WTC11 (cell line): Measurements from ENCODE around the gene FBXL7. TPM values are rescaled to one million over a fixed set of nuclear protein-coding genes. Genes with fewer than 3 reads are reported as not detected.

Source experiments
- ATAC-seq: fragments of 200-7000 bp; cut with Tn5 transposase; 2 replicates; pipeline ENCODE4 v1.10.0; 2021; ENCODE audit warnings: mild to moderate bottlenecking, moderate library complexity
- CTCF ChIA-PET: fragments of 300-600 bp; sonication (Branson Sonifier 250); formaldehyde crosslinking; loops from one replicate; lab custom pipeline; 2021; ENCODE audit warnings: antibody characterized with exemption; lab: Charles Lee
- POLR2A ChIA-PET: fragments of 350-600 bp; sonication (Branson Sonifier 250); formaldehyde crosslinking; loops from one replicate; lab custom pipeline; 2021; ENCODE audit warnings: antibody characterized with exemption; lab: Charles Lee
- DNase-seq: peaks from one replicate; pipeline ENCODE4 v3.0.0; 2021; ENCODE audit warnings: low spot score
- H3K27ac Mint-ChIP-seq: 2 replicates; pipeline ENCODE4 v1.8.0; 2021; ENCODE audit warnings: mixed read lengths
- H3K27me3 Mint-ChIP-seq: 2 replicates; pipeline ENCODE4 v1.8.0; 2021; ENCODE audit warnings: low read depth, mild to moderate bottlenecking, moderate library complexity, mixed read lengths
- H3K36me3 Mint-ChIP-seq: 2 replicates; pipeline ENCODE4 v1.8.0; 2021; ENCODE audit warnings: mixed read lengths
- H3K4me1 Mint-ChIP-seq: 2 replicates; pipeline ENCODE4 v1.8.0; 2022; ENCODE audit warnings: mixed read lengths
- H3K4me3 Mint-ChIP-seq: 2 replicates; pipeline ENCODE4 v1.8.0; 2021; ENCODE audit warnings: mild to moderate bottlenecking, moderate library complexity, mixed read lengths
- H3K9me3 Mint-ChIP-seq: 2 replicates; pipeline ENCODE4 v1.8.0; 2021; ENCODE audit warnings: mixed read lengths
- ELF4 ChIP-seq: sonication (generic); formaldehyde crosslinking; IDR thresholded peaks from 2 replicates; pipeline ENCODE4 v1.8.1; 2022; ENCODE audit warnings: low read depth, mild to moderate bottlenecking, moderate library complexity, missing genetic modification reagents
- FOXP4 ChIP-seq: sonication (generic); formaldehyde crosslinking; IDR thresholded peaks from 2 replicates; pipeline ENCODE4 v1.8.0; 2022; ENCODE audit warnings: mild to moderate bottlenecking, missing genetic modification reagents
- HMGXB4 ChIP-seq: sonication (generic); formaldehyde crosslinking; IDR thresholded peaks from 2 replicates; pipeline ENCODE4 v1.8.1; 2023; ENCODE audit warnings: mild to moderate bottlenecking, moderate library complexity, missing genetic modification reagents
- NFYB ChIP-seq: sonication (generic); formaldehyde crosslinking; conservative IDR thresholded peaks from 2 replicates; pipeline ENCODE4 v1.8.0; 2022; ENCODE audit warnings: low read depth, missing genetic modification reagents
- NR1H2 ChIP-seq: sonication (generic); formaldehyde crosslinking; IDR thresholded peaks from 2 replicates; pipeline ENCODE4 v1.9.0; 2021; ENCODE audit warnings: mild to moderate bottlenecking, moderate library complexity, missing genetic modification reagents
- NR2C2 ChIP-seq: sonication (generic); formaldehyde crosslinking; IDR thresholded peaks from 2 replicates; pipeline ENCODE4 v1.8.0; 2022; ENCODE audit warnings: mild to moderate bottlenecking, missing genetic modification reagents
- OVOL2 ChIP-seq: fragments of 250-450 bp; sonication (Bioruptor Pico); IDR thresholded peaks from 2 replicates; pipeline ENCODE4 v1.9.0; 2021; ENCODE audit warnings: mild to moderate bottlenecking, borderline replicate concordance
- SP1 ChIP-seq: sonication (generic); formaldehyde crosslinking; conservative IDR thresholded peaks from 2 replicates; pipeline ENCODE4 v1.8.1; 2022; ENCODE audit warnings: missing genetic modification reagents
- TEAD1 ChIP-seq: sonication (generic); formaldehyde crosslinking; IDR thresholded peaks from 2 replicates; pipeline ENCODE4 v1.8.0; 2022; ENCODE audit warnings: mild to moderate bottlenecking, missing genetic modification reagents
- TP53 ChIP-seq: sonication (generic); formaldehyde crosslinking; IDR thresholded peaks from 2 replicates; pipeline ENCODE4 v1.8.1; 2023; ENCODE audit warnings: mild to moderate bottlenecking, missing genetic modification reagents
- ZNF416 ChIP-seq: fragments of 250-450 bp; sonication (Bioruptor Pico); IDR thresholded peaks from 2 replicates; pipeline ENCODE4 v1.9.0; 2021; ENCODE audit warnings: mild to moderate bottlenecking, inconsistent platforms
- ZNF671 ChIP-seq: fragments of 250-450 bp; sonication (Bioruptor Pico); IDR thresholded peaks from 2 replicates; pipeline ENCODE4 v1.8.0; 2021; ENCODE audit warnings: mild to moderate bottlenecking
- total RNA-seq: library from RNA; stranded (reverse); gene quantifications from 3 replicates; pipeline ENCODE4 v1.2.3, GENCODE V29; 2021
- TF ChIP-seq, protein P1 (sequence below): sonication (generic); formaldehyde crosslinking; IDR thresholded peaks from 2 replicates; pipeline ENCODE4 v1.8.1; 2023; ENCODE audit warnings: mild to moderate bottlenecking, missing genetic modification reagents, borderline replicate concordance
- TF ChIP-seq, protein P2 (sequence below): sonication (generic); formaldehyde crosslinking; IDR thresholded peaks from 2 replicates; pipeline ENCODE4 v1.8.1; 2022; ENCODE audit warnings: mild to moderate bottlenecking, moderate library complexity, missing genetic modification reagents
- TF ChIP-seq, protein P3 (sequence below): sonication (generic); formaldehyde crosslinking; conservative IDR thresholded peaks from 2 replicates; pipeline ENCODE4 v1.8.1; 2022; ENCODE audit warnings: mild to moderate bottlenecking, missing genetic modification reagents

FBXL7 gene
- total RNA-seq, 1 experiment from 2014 or later, result 13.8 TPM

- peaks cover 85% of the 10 kb centered on the region for H3K4me1 Mint-ChIP-seq
- no peak for DNase-seq
- CTCF ChIA-PET, result interaction anchor here (1.2 kb wide), 1 partner anchor 135 kb away, joined by 7 read pairs; no protein-coding TSS in a partner anchor
Observed at GRCh38 chr5:15547261-15547839, 47.4 kb downstream of the FBXL7 start.

DNA sequence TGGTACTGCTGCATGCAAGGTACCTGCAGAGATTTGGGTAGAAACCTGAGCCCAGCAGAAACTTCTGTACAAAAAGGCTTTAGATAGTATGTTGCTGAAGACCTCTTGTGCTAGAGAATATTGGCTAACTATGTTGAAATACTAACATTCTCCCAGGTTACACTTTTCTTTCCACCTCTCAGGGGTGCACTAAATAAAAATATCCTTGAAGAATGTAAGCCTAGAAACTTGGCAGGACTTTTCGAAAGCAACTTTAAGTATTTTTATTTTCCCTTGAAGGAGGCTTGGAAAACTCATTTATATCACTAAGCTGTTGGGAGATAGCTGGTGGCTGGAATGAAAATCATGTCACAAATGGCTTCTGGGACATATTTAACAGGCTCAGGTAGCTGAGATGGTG is 50.0 kb downstream of the FBXL7 start:
- H3K4me3 Mint-ChIP-seq, result peak overlapping the region; percentile 12; the same call in 1 of the 2 replicates
- ATAC-seq (no peak), DNase-seq (no peak)
- TF ChIP-seq FOXP4 (CRISPR knock-in tag) (no peak), OVOL2 (no peak), NR1H2 (CRISPR knock-in tag) (no peak), TEAD1 (no peak), TP53 (CRISPR knock-in tag) (no peak)
- peak overlapping the region; percentile 94 for H3K27ac Mint-ChIP-seq
- no peaks in the 10 kb centered on the region for H3K27me3 Mint-ChIP-seq
- peaks cover 84% of the 10 kb centered on the region for H3K4me1 Mint-ChIP-seq
- POLR2A ChIA-PET, result no interaction called here
- CTCF ChIA-PET, result no interaction called here
- H3K9me3 Mint-ChIP-seq, result peaks cover 20% of the 10 kb centered on the region
- H3K36me3 Mint-ChIP-seq, result peaks cover 22% of the 10 kb centered on the region

More at GRCh38 chr5:15547261-15547839, 47.4 kb downstream of the FBXL7 start:
- Mint-ChIP-seq H3K9me3 (peaks cover 8% of the 10 kb centered on the region), H3K36me3 (peaks cover 11% of the 10 kb centered on the region), H3K27ac (peak overlapping the region; percentile 64), H3K27me3 (no peaks in the 10 kb centered on the region), H3K4me3 (no peak overlapping the region)
- no peak for TF ChIP-seq ELF4
- TF ChIP-seq, protein P1, sequence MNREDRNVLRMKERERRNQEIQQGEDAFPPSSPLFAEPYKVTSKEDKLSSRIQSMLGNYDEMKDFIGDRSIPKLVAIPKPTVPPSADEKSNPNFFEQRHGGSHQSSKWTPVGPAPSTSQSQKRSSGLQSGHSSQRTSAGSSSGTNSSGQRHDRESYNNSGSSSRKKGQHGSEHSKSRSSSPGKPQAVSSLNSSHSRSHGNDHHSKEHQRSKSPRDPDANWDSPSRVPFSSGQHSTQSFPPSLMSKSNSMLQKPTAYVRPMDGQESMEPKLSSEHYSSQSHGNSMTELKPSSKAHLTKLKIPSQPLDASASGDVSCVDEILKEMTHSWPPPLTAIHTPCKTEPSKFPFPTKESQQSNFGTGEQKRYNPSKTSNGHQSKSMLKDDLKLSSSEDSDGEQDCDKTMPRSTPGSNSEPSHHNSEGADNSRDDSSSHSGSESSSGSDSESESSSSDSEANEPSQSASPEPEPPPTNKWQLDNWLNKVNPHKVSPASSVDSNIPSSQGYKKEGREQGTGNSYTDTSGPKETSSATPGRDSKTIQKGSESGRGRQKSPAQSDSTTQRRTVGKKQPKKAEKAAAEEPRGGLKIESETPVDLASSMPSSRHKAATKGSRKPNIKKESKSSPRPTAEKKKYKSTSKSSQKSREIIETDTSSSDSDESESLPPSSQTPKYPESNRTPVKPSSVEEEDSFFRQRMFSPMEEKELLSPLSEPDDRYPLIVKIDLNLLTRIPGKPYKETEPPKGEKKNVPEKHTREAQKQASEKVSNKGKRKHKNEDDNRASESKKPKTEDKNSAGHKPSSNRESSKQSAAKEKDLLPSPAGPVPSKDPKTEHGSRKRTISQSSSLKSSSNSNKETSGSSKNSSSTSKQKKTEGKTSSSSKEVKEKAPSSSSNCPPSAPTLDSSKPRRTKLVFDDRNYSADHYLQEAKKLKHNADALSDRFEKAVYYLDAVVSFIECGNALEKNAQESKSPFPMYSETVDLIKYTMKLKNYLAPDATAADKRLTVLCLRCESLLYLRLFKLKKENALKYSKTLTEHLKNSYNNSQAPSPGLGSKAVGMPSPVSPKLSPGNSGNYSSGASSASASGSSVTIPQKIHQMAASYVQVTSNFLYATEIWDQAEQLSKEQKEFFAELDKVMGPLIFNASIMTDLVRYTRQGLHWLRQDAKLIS (CRISPR knock-in tag), result no peak
- TF ChIP-seq, protein P2, sequence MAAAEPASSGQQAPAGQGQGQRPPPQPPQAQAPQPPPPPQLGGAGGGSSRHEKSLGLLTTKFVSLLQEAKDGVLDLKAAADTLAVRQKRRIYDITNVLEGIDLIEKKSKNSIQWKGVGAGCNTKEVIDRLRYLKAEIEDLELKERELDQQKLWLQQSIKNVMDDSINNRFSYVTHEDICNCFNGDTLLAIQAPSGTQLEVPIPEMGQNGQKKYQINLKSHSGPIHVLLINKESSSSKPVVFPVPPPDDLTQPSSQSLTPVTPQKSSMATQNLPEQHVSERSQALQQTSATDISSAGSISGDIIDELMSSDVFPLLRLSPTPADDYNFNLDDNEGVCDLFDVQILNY (CRISPR knock-in tag), result no peak
- ATAC-seq, result no peak
- POLR2A ChIA-PET, result no interaction called here

- DNase-seq (no peak), ATAC-seq (peak; percentile 18)
- Mint-ChIP-seq H3K36me3 (peaks cover 22% of the 10 kb centered on the region), H3K4me3 (peak overlapping the region; percentile 12; the same call in 1 of the 2 replicates), H3K27me3 (no peaks in the 10 kb centered on the region), H3K4me1 (peaks cover 87% of the 10 kb centered on the region), H3K27ac (peak overlapping the region; percentile 94), H3K9me3 (peaks cover 20% of the 10 kb centered on the region)
- CTCF ChIA-PET, result no interaction called here
- POLR2A ChIA-PET, result no interaction called here
- TF ChIP-seq HMGXB4 (CRISPR knock-in tag), result no peak
- no peak for TF ChIP-seq ZNF416 (CRISPR knock-in tag)
- TF ChIP-seq, protein P3, sequence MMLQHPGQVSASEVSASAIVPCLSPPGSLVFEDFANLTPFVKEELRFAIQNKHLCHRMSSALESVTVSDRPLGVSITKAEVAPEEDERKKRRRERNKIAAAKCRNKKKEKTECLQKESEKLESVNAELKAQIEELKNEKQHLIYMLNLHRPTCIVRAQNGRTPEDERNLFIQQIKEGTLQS (CRISPR knock-in tag), result no peak
- TF ChIP-seq SP1, result no peak
- no peak for TF ChIP-seq ZNF671
- TF ChIP-seq NFYB (CRISPR knock-in tag), result no peak
- TF ChIP-seq NR2C2 (CRISPR knock-in tag), result no peak
Observed at GRCh38 chr5:15550502-15551112, 50.6 kb downstream of the FBXL7 start.
